ENCODE data around the gene JCHAIN. TPM values are rescaled to one million over a fixed set of nuclear protein-coding genes. Genes with fewer than 3 reads are reported as not detected.

Gene JCHAIN
- total and polyA plus RNA-seq, 2 of the 4 experiments (the other 2 are of a cell fraction) = 0.72 to 0.86 TPM

DNA sequence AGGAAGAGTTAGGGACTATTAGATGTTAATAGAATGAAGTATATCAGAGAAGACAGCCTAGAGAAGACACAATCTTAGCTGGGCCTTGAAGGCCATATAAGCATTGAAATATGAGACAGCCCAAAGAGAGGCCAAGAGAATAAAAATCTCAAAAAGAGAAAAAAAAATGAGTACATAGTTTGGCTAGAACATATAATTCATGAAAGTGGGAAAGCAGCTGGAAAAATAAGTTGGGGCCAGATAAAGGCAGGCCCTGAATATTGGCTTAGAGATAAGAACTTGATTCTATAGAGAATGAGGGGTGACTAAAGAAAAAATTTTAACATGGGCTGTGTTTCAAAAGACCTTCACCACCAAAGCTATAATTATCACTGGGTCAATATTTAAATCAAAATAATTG lies 14.6 kb upstream of the JCHAIN start:
- Histone ChIP-seq H2AK9ac (replicated peaks; ENCODE audit: low read depth, low read length, poor library complexity) (no peak overlapping the region), H4K8ac (ENCODE audit: low read depth in 2 of 2, low read length in 2 of 2) (no peak overlapping the region), H2BK120ac (ENCODE audit: low read depth, low read length) (no peak overlapping the region), H3K9me3 (ENCODE audit: control insufficient read depth, insufficient read depth, low read length) (no peaks in the 10 kb centered on the region), H3K9me1 (ENCODE audit: insufficient read depth, low read length) (0 out of 2 replicates have a peak, but pooled peaks cover 2% of the 10 kb centered on the region), H3K4me3 (ENCODE audit: insufficient read depth, low read depth, low read length) (no peak overlapping the region), H2BK20ac (ENCODE audit: low read depth, low read length) (no peak overlapping the region), H3K14ac (replicated peaks; ENCODE audit: low read depth, low read length) (no peak overlapping the region), H4K91ac (ENCODE audit: insufficient read depth, low read depth, low read length) (no peak overlapping the region), H3K4me1 (ENCODE audit: control insufficient read depth, insufficient read depth, low read length) (no peaks in the 10 kb centered on the region), H3K4me2 (ENCODE audit: low read depth, low read length) (no peak overlapping the region), H3K79me1 (ENCODE audit: low read depth in 1 of 2, low read length in 2 of 2) (no peaks in the 10 kb centered on the region), H2BK5ac (ENCODE audit: low read depth, low read length, poor library complexity, severe bottlenecking) (no peak overlapping the region), H3K23ac (ENCODE audit: low read depth, low read length) (no peak overlapping the region), H3K36me3 (ENCODE audit: control insufficient read depth, insufficient read depth, low read length) (no peaks in the 10 kb centered on the region), H4K5ac (ENCODE audit: low read depth, low read length) (no peak overlapping the region), H2AK5ac (ENCODE audit: low read depth, low read length) (no peak overlapping the region), H3K27me3 (ENCODE audit: control insufficient read depth, insufficient read depth, low read length) (no peaks in the 10 kb centered on the region), H2BK15ac (ENCODE audit: low read depth, low read length) (no peak overlapping the region), H2AFZ (replicated peaks; ENCODE audit: low read length, poor library complexity) (no peak overlapping the region), H3K18ac (ENCODE audit: low read depth, low read length) (no peak overlapping the region), H3K9ac (ENCODE audit: low read depth, low read length) (no peak overlapping the region), H3K4ac (ENCODE audit: low read depth, low read length) (no peak overlapping the region), H3K56ac (ENCODE audit: extremely low read depth, insufficient read depth, low read length) (no peak overlapping the region), H3K27ac (ENCODE audit: insufficient read depth, low read length) (no peak overlapping the region), H4K20me1 (ENCODE audit: insufficient read depth, low read length) (no peaks in the 10 kb centered on the region)
- intact Hi-C loops (cut with micrococcal nuclease) = no loop called here
- DNase-seq (no peak), ATAC-seq (ENCODE audit: low read depth) (no peak)
- ChIA-PET CTCF (no interaction called here), POLR2A (ENCODE audit: unreplicated experiment) (no interaction called here)
- TF ChIP-seq MAFK (IDR thresholded peaks at IDR 0.05; ENCODE audit: low read depth, low read length) = no peak
- no peak for TF ChIP-seq FOS (IDR thresholded peaks at IDR 0.05; ENCODE audit: low read depth, low read length)
- TF ChIP-seq RFX5 (IDR thresholded peaks at IDR 0.05; ENCODE audit: low read depth, low read length) = no peak
- no peak for TF ChIP-seq SMC3 (IDR thresholded peaks at IDR 0.05; ENCODE audit: low read depth, low read length)
- no peak for TF ChIP-seq CHD1 (IDR thresholded peaks at IDR 0.05; ENCODE audit: low read depth, low read length)
- TF ChIP-seq CEBPB (IDR thresholded peaks at IDR 0.05; ENCODE audit: low read depth, low read length) = no peak
- no peak for TF ChIP-seq USF2 (IDR thresholded peaks at IDR 0.05; ENCODE audit: low read depth, low read length)
- TF ChIP-seq POLR2A (IDR thresholded peaks at IDR 0.05; ENCODE audit: low read depth, low read length) = no peak
- no peak for TF ChIP-seq RAD21 (IDR thresholded peaks at IDR 0.05; ENCODE audit: low read length)
- TF ChIP-seq NFE2L2 (IDR thresholded peaks at IDR 0.05; ENCODE audit: low read depth, low read length) = no peak
- TF ChIP-seq ELK1 (IDR thresholded peaks at IDR 0.05; ENCODE audit: borderline replicate concordance, low read depth, low read length) = no peak
- no peak for TF ChIP-seq BHLHE40 (IDR thresholded peaks at IDR 0.05; ENCODE audit: low read depth, low read length)
- no peak for TF ChIP-seq RCOR1 (IDR thresholded peaks at IDR 0.05; ENCODE audit: insufficient replicate concordance, low read length)
- no TSS peak for BruUV-seq (replicated peaks)
- dilution Hi-C loops (cut with HindIII; ENCODE audit: low sequenced_read_pairs, unreplicated experiment) = no loop called here
- in situ Hi-C loops (cut with MboI; ENCODE audit: low sequenced_read_pairs) = no loop called here

All from IMR-90 (cell line).